GM23338 (cell line): ENCODE data around the gene ICAM5. TPM values are rescaled to one million over a fixed set of nuclear protein-coding genes. Genes with fewer than 3 reads are reported as not detected.

Experiments
- ATAC-seq: fragments of 200-7000 bp; cut with Tn5 transposase; 3 replicates; pipeline ENCODE4 v1.9.1; 2020
- DNase-seq: peaks from one replicate; pipeline ENCODE4 v3.0.0-alpha.2; 2015; ENCODE audit warnings: low spot score
- H2AFZ ChIP-seq: fragments of 200-600 bp; sonication (generic); 2 replicates; pipeline ENCODE4 v1.8.0; 2016; ENCODE audit warnings: antibody characterized with exemption, mild to moderate bottlenecking, moderate library complexity
- H3F3A ChIP-seq: fragments of 200-600 bp; sonication (generic); replicated peaks from 2 replicates; pipeline ENCODE4 v1.8.0; 2017; ENCODE audit warnings: antibody characterized with exemption, mixed run types, low read depth
- H3K27ac ChIP-seq: fragments of 200-600 bp; sonication (generic); 2 replicates; pipeline ENCODE4 v1.6.1; 2016; ENCODE audit warnings: low read depth
- H3K27me3 ChIP-seq: fragments of 200-600 bp; sonication (generic); 2 replicates; pipeline ENCODE4 v1.8.0; 2016; ENCODE audit warnings: mild to moderate bottlenecking, mixed run types, moderate library complexity; ENCODE audit not compliant: insufficient read depth
- H3K36me3 ChIP-seq: fragments of 200-600 bp; sonication (generic); 2 replicates; pipeline ENCODE4 v1.8.0; 2016; ENCODE audit warnings: mild to moderate bottlenecking; ENCODE audit not compliant: insufficient read depth
- H3K4me1 ChIP-seq: fragments of 200-600 bp; sonication (generic); 2 replicates; pipeline ENCODE4 v1.8.0; 2016; ENCODE audit warnings: mild to moderate bottlenecking, moderate library complexity; ENCODE audit not compliant: insufficient read depth
- H3K4me2 ChIP-seq: fragments of 200-600 bp; sonication (generic); 2 replicates; pipeline ENCODE4 v1.7.1; 2017; ENCODE audit warnings: mixed run types
- H3K4me3 ChIP-seq: fragments of 200-600 bp; sonication (generic); 2 replicates; pipeline ENCODE4 v1.6.1; 2016; ENCODE audit warnings: mixed run types
- H3K79me2 ChIP-seq: fragments of 200-600 bp; sonication (generic); replicated peaks from 2 replicates; pipeline ENCODE4 v1.8.0; 2017; ENCODE audit warnings: mild to moderate bottlenecking; ENCODE audit not compliant: insufficient read depth
- H3K9me2 ChIP-seq: fragments of 200-600 bp; sonication (generic); 2 replicates; pipeline ENCODE4 v1.8.0; 2017; ENCODE audit not compliant: insufficient read depth
- H4K20me1 ChIP-seq: fragments of 200-600 bp; sonication (generic); replicated peaks from 2 replicates; pipeline ENCODE4 v1.8.0; 2017; ENCODE audit warnings: mild to moderate bottlenecking; ENCODE audit not compliant: insufficient read depth
- H3K27ac Mint-ChIP-seq: 2 replicates; pipeline ENCODE4 v1.8.0; 2020; ENCODE audit warnings: inconsistent platforms, mild to moderate bottlenecking, moderate library complexity, mixed read lengths
- H3K27me3 Mint-ChIP-seq: 3 replicates; pipeline ENCODE4 v1.8.0; 2022; ENCODE audit warnings: low read depth, mild to moderate bottlenecking, moderate library complexity, mixed read lengths, inconsistent platforms; ENCODE audit not compliant: insufficient read depth, poor library complexity
- H3K36me3 Mint-ChIP-seq: 3 replicates; pipeline ENCODE4 v1.8.0; 2021; ENCODE audit warnings: low read depth, mild to moderate bottlenecking, inconsistent platforms, moderate library complexity, mixed read lengths
- H3K4me1 Mint-ChIP-seq: 3 replicates; pipeline ENCODE4 v1.8.0; 2020; ENCODE audit warnings: mild to moderate bottlenecking, inconsistent platforms, mixed read lengths
- H3K4me3 Mint-ChIP-seq: 3 replicates; pipeline ENCODE4 v1.8.0; 2021; ENCODE audit warnings: moderate library complexity, mild to moderate bottlenecking, inconsistent platforms, mixed read lengths
- H3K9me3 Mint-ChIP-seq: 3 replicates; pipeline ENCODE4 v1.8.0; 2020; ENCODE audit warnings: moderate library complexity, mild to moderate bottlenecking, inconsistent platforms, mixed read lengths
- CREB1 ChIP-seq: fragments of 250-450 bp; sonication (Bioruptor Pico); IDR thresholded peaks from 2 replicates; pipeline ENCODE4 v1.5.0; 2020; ENCODE audit warnings: low read depth, mild to moderate bottlenecking, moderate library complexity
- CTCF ChIP-seq, 2 experiments: fragments of 200-600 bp in 1 of 2; sonication (generic) in 1 of 2; conservative IDR thresholded peaks; 2 replicates each; pipeline versions ENCODE4 v1.5.1 to v1.6.1; 2016 to 2017; ENCODE audit warnings: antibody characterized with exemption in 2 of 2, low read depth in 2 of 2, mild to moderate bottlenecking in 2 of 2, moderate library complexity in 1 of 2
- ETS1 ChIP-seq: IDR thresholded peaks from 2 replicates; pipeline ENCODE4 v1.6.1; 2016; ENCODE audit warnings: antibody characterized with exemption
- EZH2 ChIP-seq: fragments of 200-600 bp; sonication (generic); IDR thresholded peaks from one replicate; pipeline ENCODE4 v1.8.0; 2017; ENCODE audit warnings: antibody characterized with exemption, mild to moderate bottlenecking, low read depth; ENCODE audit not compliant: unreplicated experiment
- EZH2phosphoT487 ChIP-seq: fragments of 200-600 bp; sonication (generic); IDR thresholded peaks from one replicate; pipeline ENCODE4 v1.8.1; 2018; ENCODE audit warnings: antibody characterized with exemption; ENCODE audit not compliant: unreplicated experiment
- JUNB ChIP-seq: IDR thresholded peaks from one replicate; pipeline ENCODE4 v1.6.1; 2016; ENCODE audit warnings: antibody characterized with exemption; ENCODE audit not compliant: unreplicated experiment
- NANOG ChIP-seq: IDR thresholded peaks from 2 replicates; pipeline ENCODE4 v1.6.1; 2016; ENCODE audit warnings: antibody characterized with exemption, borderline replicate concordance
- POLR2AphosphoS5 ChIP-seq: IDR thresholded peaks from 2 replicates; pipeline ENCODE4 v1.6.1; 2016; ENCODE audit warnings: antibody characterized with exemption, low read depth
- REST ChIP-seq: IDR thresholded peaks from one replicate; pipeline ENCODE4 v1.6.1; 2018; ENCODE audit warnings: antibody characterized with exemption; ENCODE audit not compliant: unreplicated experiment
- STAT1 ChIP-seq: IDR thresholded peaks from one replicate; pipeline ENCODE4 v1.6.1; 2016; ENCODE audit warnings: antibody characterized with exemption; ENCODE audit not compliant: unreplicated experiment
- ZNF114 ChIP-seq: fragments of 250-450 bp; sonication (Bioruptor Pico); IDR thresholded peaks from 2 replicates; pipeline ENCODE4 v1.5.0; 2020; ENCODE audit warnings: mild to moderate bottlenecking, moderate library complexity
- ZNF331 ChIP-seq: fragments of 250-450 bp; sonication (Bioruptor Pico); IDR thresholded peaks from 2 replicates; pipeline ENCODE4 v1.5.0; 2020; ENCODE audit warnings: low read depth, mild to moderate bottlenecking, moderate library complexity
- ZNF462 ChIP-seq: fragments of 250-450 bp; sonication (Bioruptor Pico); IDR thresholded peaks from 2 replicates; pipeline ENCODE4 v1.5.0; 2020; ENCODE audit warnings: mild to moderate bottlenecking, moderate library complexity
- polyA plus RNA-seq: library from polyadenylated mRNA; unstranded; fragments of >200 nt; fragmentation: Nextera tagmentation; extraction: Ambion mirVana; gene quantifications from 2 replicates; pipeline ENCODE4 v1.2.1, GENCODE V29; 2016
- total RNA-seq: library from RNA; depleted of rRNA; stranded (reverse); fragments of >200 nt; shearing (Covaris generic); gene quantifications from 2 replicates; pipeline ENCODE4 v1.2.3, GENCODE V29; 2014

ICAM5 gene
- total and polyA plus RNA-seq, 2 experiments from 2014 or later = 0.47 to 4.6 TPM

- Histone ChIP-seq H4K20me1 (no peaks in the 10 kb centered on the region), H3K9me2 (no peaks in the 10 kb centered on the region), H3K27ac (no peak overlapping the region), H3K27me3 (no peaks in the 10 kb centered on the region), H3K4me1 (no peaks in the 10 kb centered on the region), H2AFZ (no peak overlapping the region), H3K79me2 (no peaks in the 10 kb centered on the region), H3K4me2 (no peak overlapping the region), H3K36me3 (no peaks in the 10 kb centered on the region), H3F3A (no peaks in the 10 kb centered on the region), H3K4me3 (no peak overlapping the region)
- no peaks in the 10 kb centered on the region for H3K9me3 Mint-ChIP-seq
- no peak overlapping the region for H3K27ac Mint-ChIP-seq
- H3K27me3 Mint-ChIP-seq = peaks cover 21% of the 10 kb centered on the region
- TF ChIP-seq REST = no peak
- TF ChIP-seq POLR2AphosphoS5 = no peak
- no peak for TF ChIP-seq ZNF331 (CRISPR knock-in tag)
- no peak for TF ChIP-seq STAT1
- TF ChIP-seq CTCF (conservative IDR thresholded peaks at IDR 0.05; ENCODE audit: low read depth in 2 of 2) = no peak
- TF ChIP-seq ZNF462 (CRISPR knock-in tag) = no peak
- no peak for TF ChIP-seq JUNB
- no peak for TF ChIP-seq EZH2phosphoT487
- TF ChIP-seq CREB1 = no peak
- TF ChIP-seq NANOG = no peak
- TF ChIP-seq EZH2 = no peak
- no peak for TF ChIP-seq ZNF114 (CRISPR knock-in tag)
- no peak for TF ChIP-seq ETS1
- H3K4me1 Mint-ChIP-seq = no peaks in the 10 kb centered on the region
- ATAC-seq (no peak), DNase-seq (no peak)
- H3K4me3 Mint-ChIP-seq = no peak overlapping the region
- no peaks in the 10 kb centered on the region for H3K36me3 Mint-ChIP-seq
Measured at GRCh38 chr19:10306327-10306726, 16.6 kb downstream of the ICAM5 start.
